ENCODE data around the gene SYDE1. TPM values are rescaled to one million over a fixed set of nuclear protein-coding genes. Genes with fewer than 3 reads are reported as not detected.

Gene SYDE1
- total and polyA plus RNA-seq, 2 of the 4 experiments (the other 2 are of a cell fraction), result 19.4 to 64.9 TPM

DNA sequence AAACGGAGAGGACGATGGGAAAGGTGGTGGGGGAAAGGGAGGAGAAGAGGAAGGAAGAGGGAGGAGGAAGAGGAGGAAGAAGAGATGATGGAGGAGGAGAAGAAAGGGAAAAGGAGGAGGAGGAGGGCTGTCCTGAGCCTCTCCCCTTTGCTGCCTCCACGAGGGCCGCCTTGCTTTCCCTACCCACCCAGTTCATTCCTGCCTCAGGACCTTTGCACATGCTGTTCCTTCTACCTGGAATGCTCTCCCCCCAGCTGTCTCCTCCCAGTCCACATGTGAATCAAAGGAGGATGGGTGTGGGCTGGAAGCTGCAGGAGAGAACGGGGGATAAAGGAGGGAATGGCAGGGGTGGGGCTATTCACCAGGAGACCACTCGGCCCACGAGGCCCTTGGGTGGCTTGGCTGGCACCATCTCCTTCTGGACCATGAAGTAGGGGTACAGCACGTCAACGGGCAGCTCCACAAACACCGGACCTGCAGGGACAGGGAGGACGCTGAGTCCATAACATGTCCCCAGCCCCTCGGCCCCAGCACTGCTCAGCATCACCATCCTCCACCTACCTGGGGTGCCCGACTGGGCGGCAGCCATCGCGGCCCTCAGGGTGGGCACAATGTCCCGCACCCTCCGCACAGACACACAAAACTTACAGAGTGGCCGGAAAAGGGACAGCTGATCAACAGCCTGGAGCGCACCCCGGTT lies 15.3 kb downstream of the SYDE1 start:
- Histone ChIP-seq H3K27ac (ENCODE audit: insufficient read depth, low read length) (no peak overlapping the region), H3K4me3 (ENCODE audit: insufficient read depth, low read depth, low read length) (no peak overlapping the region), H3K27me3 (ENCODE audit: control insufficient read depth, insufficient read depth, low read length) (no peaks in the 10 kb centered on the region), H3K14ac (replicated peaks; ENCODE audit: low read depth, low read length) (no peak overlapping the region), H2BK5ac (ENCODE audit: low read depth, low read length, poor library complexity, severe bottlenecking) (no peak overlapping the region), H4K5ac (ENCODE audit: low read depth, low read length) (no peak overlapping the region), H3K23ac (ENCODE audit: low read depth, low read length) (no peak overlapping the region), H3K4ac (ENCODE audit: low read depth, low read length) (no peak overlapping the region), H2BK120ac (ENCODE audit: low read depth, low read length) (no peak overlapping the region), H3K18ac (ENCODE audit: low read depth, low read length) (no peak overlapping the region), H4K8ac (ENCODE audit: low read depth in 2 of 2, low read length in 2 of 2) (no peak overlapping the region), H3K79me1 (ENCODE audit: low read depth in 1 of 2, low read length in 2 of 2) (peaks cover 18 to 48% of the 10 kb centered on the region in 2 experiments), H2AFZ (replicated peaks; ENCODE audit: low read length, poor library complexity) (no peak overlapping the region), H2BK15ac (ENCODE audit: low read depth, low read length) (no peak overlapping the region), H3K9me3 (ENCODE audit: control insufficient read depth, insufficient read depth, low read length) (peaks cover 2% of the 10 kb centered on the region; the same call in 1 of the 2 replicates), H4K91ac (ENCODE audit: insufficient read depth, low read depth, low read length) (no peak overlapping the region), H3K4me1 (ENCODE audit: control insufficient read depth, insufficient read depth, low read length) (peaks cover 3% of the 10 kb centered on the region; the same call in 1 of the 2 replicates), H2AK9ac (replicated peaks; ENCODE audit: low read depth, low read length, poor library complexity) (no peak overlapping the region), H4K20me1 (ENCODE audit: insufficient read depth, low read length) (0 out of 2 replicates have a peak, but pooled peaks cover 3% of the 10 kb centered on the region), H2BK20ac (ENCODE audit: low read depth, low read length) (no peak overlapping the region), H3K9ac (ENCODE audit: low read depth, low read length) (no peak overlapping the region), H3K56ac (ENCODE audit: extremely low read depth, insufficient read depth, low read length) (no peak overlapping the region), H3K4me2 (ENCODE audit: low read depth, low read length) (no peak overlapping the region), H3K36me3 (ENCODE audit: control insufficient read depth, insufficient read depth, low read length) (peaks cover 41% of the 10 kb centered on the region), H2AK5ac (ENCODE audit: low read depth, low read length) (no peak overlapping the region), H3K9me1 (ENCODE audit: insufficient read depth, low read length) (0 out of 2 replicates have a peak, but pooled peaks cover 7% of the 10 kb centered on the region)
- in situ Hi-C loops (cut with MboI; ENCODE audit: low sequenced_read_pairs) (loop anchor here (25.0 kb wide), 1 partner anchor 1065 kb away; the partner anchor contains the start of genes AP1M1 and FAM32A), intact Hi-C loops (cut with micrococcal nuclease) (no loop called here), dilution Hi-C loops (cut with HindIII; ENCODE audit: low sequenced_read_pairs, unreplicated experiment) (no loop called here)
- ATAC-seq (ENCODE audit: low read depth) (no peak), DNase-seq (no peak)
- POLR2A ChIA-PET (ENCODE audit: unreplicated experiment), result interaction anchor here (0.6 kb wide), 1 partner anchor 670 kb away, joined by 3 read pairs; no protein-coding TSS in a partner anchor
- BruUV-seq (replicated peaks), result no TSS peak
- WGBS, 2 experiments (ENCODE audit: extremely low coverage in 2 of 2, insufficient read length in 1 of 2), result 80 to 100% methylated on average over 1 to 3 of the region's 21 CpGs
- CTCF ChIA-PET, result no interaction called here
- TF ChIP-seq RFX5 (IDR thresholded peaks at IDR 0.05; ENCODE audit: low read depth, low read length), result no peak
- TF ChIP-seq, protein P1, sequence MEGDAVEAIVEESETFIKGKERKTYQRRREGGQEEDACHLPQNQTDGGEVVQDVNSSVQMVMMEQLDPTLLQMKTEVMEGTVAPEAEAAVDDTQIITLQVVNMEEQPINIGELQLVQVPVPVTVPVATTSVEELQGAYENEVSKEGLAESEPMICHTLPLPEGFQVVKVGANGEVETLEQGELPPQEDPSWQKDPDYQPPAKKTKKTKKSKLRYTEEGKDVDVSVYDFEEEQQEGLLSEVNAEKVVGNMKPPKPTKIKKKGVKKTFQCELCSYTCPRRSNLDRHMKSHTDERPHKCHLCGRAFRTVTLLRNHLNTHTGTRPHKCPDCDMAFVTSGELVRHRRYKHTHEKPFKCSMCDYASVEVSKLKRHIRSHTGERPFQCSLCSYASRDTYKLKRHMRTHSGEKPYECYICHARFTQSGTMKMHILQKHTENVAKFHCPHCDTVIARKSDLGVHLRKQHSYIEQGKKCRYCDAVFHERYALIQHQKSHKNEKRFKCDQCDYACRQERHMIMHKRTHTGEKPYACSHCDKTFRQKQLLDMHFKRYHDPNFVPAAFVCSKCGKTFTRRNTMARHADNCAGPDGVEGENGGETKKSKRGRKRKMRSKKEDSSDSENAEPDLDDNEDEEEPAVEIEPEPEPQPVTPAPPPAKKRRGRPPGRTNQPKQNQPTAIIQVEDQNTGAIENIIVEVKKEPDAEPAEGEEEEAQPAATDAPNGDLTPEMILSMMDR (conservative IDR thresholded peaks at IDR 0.05; ENCODE audit: low read depth, low read length), result no peak

Measured in IMR-90 (cell line).